ENCODE measurements around the gene FAM13A. TPM values are rescaled to one million over a fixed set of nuclear protein-coding genes. Genes with fewer than 3 reads are reported as not detected.

FAM13A gene
- total RNA-seq, 1 donor from 2014 or later = 16.7 TPM

DNA sequence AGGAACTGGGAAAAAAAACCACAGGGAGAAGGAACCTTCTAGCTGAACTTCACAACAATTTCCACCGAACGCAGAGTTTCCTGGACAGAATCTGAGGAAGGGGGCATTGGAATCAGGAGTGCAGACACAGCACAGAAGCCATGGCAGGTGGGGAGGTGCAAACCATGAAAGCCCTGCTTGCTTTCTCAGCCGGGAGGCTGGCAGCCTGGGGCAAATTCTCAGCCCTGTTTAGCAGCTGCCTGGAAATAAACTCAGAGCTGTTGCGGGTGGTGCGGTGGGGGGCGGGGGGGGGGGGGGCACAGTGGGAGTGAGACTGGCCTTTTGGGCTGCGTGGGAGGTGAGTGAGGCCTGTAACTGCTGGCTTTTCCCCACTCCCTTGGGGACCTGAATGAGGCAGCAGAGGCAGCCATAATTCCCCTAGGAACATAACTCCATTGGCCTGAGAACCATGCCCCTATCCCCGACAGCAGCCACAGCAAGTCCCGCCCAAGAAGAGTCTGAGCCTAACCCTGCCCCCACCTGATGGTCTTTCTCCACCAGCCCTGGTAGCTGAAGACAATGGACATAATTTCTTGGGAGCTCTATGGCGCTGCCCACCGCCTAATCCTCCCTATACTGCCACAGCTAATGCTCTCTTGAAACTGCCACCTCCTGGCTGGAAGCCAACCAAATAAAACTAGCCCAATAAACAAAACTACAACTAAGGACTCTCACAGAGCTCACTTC lies 176.3 kb downstream of the FAM13A start:
- Mint-ChIP-seq H3K4me3 (ENCODE audit: unreplicated experiment) (no peak overlapping the region), H3K4me1 (ENCODE audit: unreplicated experiment) (peaks cover 25% of the 10 kb centered on the region), H3K27me3 (ENCODE audit: unreplicated experiment) (peaks cover 4% of the 10 kb centered on the region), H3K27ac (ENCODE audit: unreplicated experiment) (no peak overlapping the region), H3K36me3 (ENCODE audit: low read depth, unreplicated experiment) (peaks cover 11% of the 10 kb centered on the region), H3K9me3 (ENCODE audit: unreplicated experiment) (no peaks in the 10 kb centered on the region)
- TF ChIP-seq, protein P1, sequence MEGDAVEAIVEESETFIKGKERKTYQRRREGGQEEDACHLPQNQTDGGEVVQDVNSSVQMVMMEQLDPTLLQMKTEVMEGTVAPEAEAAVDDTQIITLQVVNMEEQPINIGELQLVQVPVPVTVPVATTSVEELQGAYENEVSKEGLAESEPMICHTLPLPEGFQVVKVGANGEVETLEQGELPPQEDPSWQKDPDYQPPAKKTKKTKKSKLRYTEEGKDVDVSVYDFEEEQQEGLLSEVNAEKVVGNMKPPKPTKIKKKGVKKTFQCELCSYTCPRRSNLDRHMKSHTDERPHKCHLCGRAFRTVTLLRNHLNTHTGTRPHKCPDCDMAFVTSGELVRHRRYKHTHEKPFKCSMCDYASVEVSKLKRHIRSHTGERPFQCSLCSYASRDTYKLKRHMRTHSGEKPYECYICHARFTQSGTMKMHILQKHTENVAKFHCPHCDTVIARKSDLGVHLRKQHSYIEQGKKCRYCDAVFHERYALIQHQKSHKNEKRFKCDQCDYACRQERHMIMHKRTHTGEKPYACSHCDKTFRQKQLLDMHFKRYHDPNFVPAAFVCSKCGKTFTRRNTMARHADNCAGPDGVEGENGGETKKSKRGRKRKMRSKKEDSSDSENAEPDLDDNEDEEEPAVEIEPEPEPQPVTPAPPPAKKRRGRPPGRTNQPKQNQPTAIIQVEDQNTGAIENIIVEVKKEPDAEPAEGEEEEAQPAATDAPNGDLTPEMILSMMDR (IDR thresholded peaks at IDR 0.05; ENCODE audit: unreplicated experiment) = no peak
- DNase-seq (ENCODE audit: low spot score) = no peak

DNA sequence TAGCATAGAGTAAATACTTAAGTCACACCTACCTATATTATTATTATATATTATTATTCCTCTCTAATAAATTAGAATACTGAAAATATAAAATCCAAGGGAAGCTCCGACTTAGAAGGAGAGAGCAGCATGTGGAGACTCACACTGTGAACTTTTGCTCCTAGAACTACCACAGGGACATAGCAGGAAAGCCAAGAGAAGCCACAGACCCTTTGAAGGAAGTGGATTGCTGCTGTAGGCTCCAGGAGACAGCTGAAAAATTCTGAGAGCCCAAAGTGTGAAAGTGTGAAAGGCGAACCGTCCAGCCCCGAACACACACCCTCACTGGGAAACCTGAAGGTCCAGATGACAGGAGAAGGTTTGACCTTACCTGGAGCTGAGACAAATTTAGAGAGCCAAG lies 177.0 kb downstream of the FAM13A start:
- Mint-ChIP-seq H3K27ac (ENCODE audit: unreplicated experiment) (no peak overlapping the region), H3K27me3 (ENCODE audit: unreplicated experiment) (peaks cover 4% of the 10 kb centered on the region), H3K9me3 (ENCODE audit: unreplicated experiment) (no peaks in the 10 kb centered on the region), H3K36me3 (ENCODE audit: low read depth, unreplicated experiment) (peaks cover 11% of the 10 kb centered on the region), H3K4me1 (ENCODE audit: unreplicated experiment) (peaks cover 25% of the 10 kb centered on the region), H3K4me3 (ENCODE audit: unreplicated experiment) (no peak overlapping the region)
- no peak for DNase-seq (ENCODE audit: low spot score)
- TF ChIP-seq, protein P1 (IDR thresholded peaks at IDR 0.05; ENCODE audit: unreplicated experiment) = no peak

DNA sequence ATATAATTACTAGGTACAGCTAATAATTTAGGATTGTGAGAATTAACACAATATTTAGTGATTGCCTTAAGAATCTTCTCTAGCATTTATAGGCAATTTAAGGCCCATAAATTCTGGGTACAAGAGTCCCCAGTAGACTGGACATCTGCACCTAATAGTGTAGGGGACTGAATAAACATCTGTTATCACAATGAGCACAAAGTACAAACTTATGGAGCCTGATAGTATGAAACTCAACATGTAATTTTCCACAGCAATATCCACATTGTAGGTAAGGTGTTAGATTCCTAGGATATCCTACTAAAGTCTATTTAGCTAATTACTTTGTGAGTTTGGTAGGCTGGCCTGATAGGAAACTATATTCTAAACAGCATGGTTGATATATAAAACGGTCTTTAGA lies 178.3 kb downstream of the FAM13A start:
- H3K36me3 Mint-ChIP-seq (ENCODE audit: low read depth, unreplicated experiment) = peaks cover 11% of the 10 kb centered on the region
- TF ChIP-seq, protein P1 (IDR thresholded peaks at IDR 0.05; ENCODE audit: unreplicated experiment) = no peak
- peaks cover 1% of the 10 kb centered on the region for H3K27me3 Mint-ChIP-seq (ENCODE audit: unreplicated experiment)
- no peaks in the 10 kb centered on the region for H3K9me3 Mint-ChIP-seq (ENCODE audit: unreplicated experiment)
- peaks cover 25% of the 10 kb centered on the region for H3K4me1 Mint-ChIP-seq (ENCODE audit: unreplicated experiment)
- DNase-seq (ENCODE audit: low spot score) = no peak
- no peak overlapping the region for H3K4me3 Mint-ChIP-seq (ENCODE audit: unreplicated experiment)
- H3K27ac Mint-ChIP-seq (ENCODE audit: unreplicated experiment) = no peak overlapping the region

DNA sequence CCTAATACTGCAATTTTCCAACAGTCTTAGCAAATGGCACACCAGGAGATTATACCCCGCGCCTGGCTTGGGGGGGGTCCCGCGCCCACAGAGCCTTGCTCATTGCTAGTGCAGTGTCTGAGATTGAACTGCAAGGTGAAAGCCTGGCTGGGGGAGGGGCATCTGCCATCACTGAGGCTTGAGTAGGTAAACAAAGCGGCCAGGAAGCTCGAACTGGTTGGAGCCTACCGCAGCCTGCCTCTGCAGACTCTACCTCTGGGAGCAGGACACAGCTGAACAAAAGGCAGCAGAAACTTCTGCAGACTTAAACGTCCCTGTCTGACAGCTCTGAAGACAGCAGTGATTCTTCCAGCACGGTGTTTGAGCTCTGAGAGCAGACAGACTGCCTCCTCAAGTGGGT lies 186.6 kb downstream of the FAM13A start:
- Mint-ChIP-seq H3K9me3 (ENCODE audit: unreplicated experiment) (no peaks in the 10 kb centered on the region), H3K4me1 (ENCODE audit: unreplicated experiment) (peaks cover 5% of the 10 kb centered on the region), H3K27me3 (ENCODE audit: unreplicated experiment) (no peaks in the 10 kb centered on the region), H3K36me3 (ENCODE audit: low read depth, unreplicated experiment) (no peaks in the 10 kb centered on the region), H3K4me3 (ENCODE audit: unreplicated experiment) (no peak overlapping the region), H3K27ac (ENCODE audit: unreplicated experiment) (no peak overlapping the region)
- DNase-seq (ENCODE audit: low spot score) = no peak
- TF ChIP-seq, protein P1 (IDR thresholded peaks at IDR 0.05; ENCODE audit: unreplicated experiment) = no peak

DNA sequence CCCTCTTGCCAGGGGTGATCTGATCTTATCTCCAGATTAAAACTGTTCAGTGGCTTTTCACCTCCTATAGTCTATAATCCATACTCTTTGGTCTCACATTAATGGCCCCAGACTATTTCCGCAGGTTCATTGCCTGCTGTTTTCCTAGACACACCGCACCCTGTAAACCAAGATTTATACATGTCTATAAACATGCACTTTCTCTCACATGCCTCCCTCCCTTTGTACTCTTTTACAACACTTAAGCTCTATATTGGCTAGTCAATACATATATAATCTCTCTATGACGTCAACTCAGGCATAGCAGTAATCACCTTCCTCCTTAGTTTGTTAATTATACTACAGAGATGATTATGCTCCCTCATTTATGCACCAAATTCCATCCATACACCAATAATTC lies 188.5 kb downstream of the FAM13A start:
- H3K36me3 Mint-ChIP-seq (ENCODE audit: low read depth, unreplicated experiment) = no peaks in the 10 kb centered on the region
- DNase-seq (ENCODE audit: low spot score) = no peak
- peaks cover 5% of the 10 kb centered on the region for H3K4me1 Mint-ChIP-seq (ENCODE audit: unreplicated experiment)
- TF ChIP-seq, protein P1 (IDR thresholded peaks at IDR 0.05; ENCODE audit: unreplicated experiment) = no peak
- H3K4me3 Mint-ChIP-seq (ENCODE audit: unreplicated experiment) = no peak overlapping the region
- no peak overlapping the region for H3K27ac Mint-ChIP-seq (ENCODE audit: unreplicated experiment)
- no peaks in the 10 kb centered on the region for H3K27me3 Mint-ChIP-seq (ENCODE audit: unreplicated experiment)
- H3K9me3 Mint-ChIP-seq (ENCODE audit: unreplicated experiment) = no peaks in the 10 kb centered on the region

Measured in endothelial cell (in vitro differentiated cells).